ACC112 (cell line): ENCODE measurements around the gene GATA5.

Experiments
- H2AFZ ChIP-seq: fragments of 200-600 bp; sonication (generic); one replicate; pipeline ENCODE4 v1.6.0; 2017; ENCODE audit warnings: antibody characterized with exemption, low read length; ENCODE audit not compliant: unreplicated experiment
- H3K27ac ChIP-seq: fragments of 200-600 bp; sonication (generic); 2 replicates; pipeline ENCODE4 v1.5.1; 2014; ENCODE audit warnings: low read depth, mild to moderate bottlenecking, antibody characterized with exemption, low read length, moderate library complexity
- H3K27me3 ChIP-seq: fragments of 200-600 bp; sonication (generic); 2 replicates; pipeline ENCODE4 v1.6.1; 2014; ENCODE audit warnings: mild to moderate bottlenecking, antibody characterized with exemption, low read length, moderate library complexity, mixed read lengths; ENCODE audit not compliant: insufficient read depth
- H3K36me3 ChIP-seq: fragments of 200-600 bp; sonication (generic); 2 replicates; pipeline ENCODE4 v1.6.1; 2016; ENCODE audit warnings: mild to moderate bottlenecking, antibody characterized with exemption, low read length, moderate library complexity, mixed read lengths; ENCODE audit not compliant: insufficient read depth
- H3K4me1 ChIP-seq: fragments of 200-600 bp; sonication (generic); one replicate; pipeline ENCODE4 v1.6.1; 2016; ENCODE audit warnings: low read length, mixed read lengths; ENCODE audit not compliant: insufficient read depth, unreplicated experiment, control insufficient read depth
- H3K4me3 ChIP-seq: fragments of 200-600 bp; sonication (generic); 2 replicates; pipeline ENCODE4 v1.5.1; 2014; ENCODE audit warnings: mild to moderate bottlenecking, low read depth, low read length
- H3K79me2 ChIP-seq: fragments of 200-600 bp; sonication (generic); one replicate; pipeline ENCODE4 v1.6.0; 2016; ENCODE audit warnings: low read length; ENCODE audit not compliant: control insufficient read depth, unreplicated experiment, insufficient read depth

The GATA5 gene

DNA sequence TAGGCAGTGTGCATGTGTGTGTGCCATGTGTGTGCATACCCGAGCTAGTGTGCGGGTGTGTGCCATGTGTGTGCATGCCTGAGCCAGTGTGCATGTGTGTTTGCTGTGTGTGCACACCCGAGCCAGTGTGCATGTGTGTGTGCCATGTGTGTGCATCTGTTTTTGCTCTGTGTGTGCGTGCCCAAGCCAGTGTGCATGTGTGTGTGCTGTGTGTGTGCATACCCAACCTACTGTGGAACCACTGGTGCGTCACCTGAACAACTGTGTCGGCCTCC, 54.1 kb downstream of the GATA5 start:
- Histone ChIP-seq H3K79me2 (no peaks in the 10 kb centered on the region), H3K4me3 (no peak overlapping the region), H3K36me3 (no peaks in the 10 kb centered on the region), H3K27ac (no peak overlapping the region), H2AFZ (no peak overlapping the region), H3K4me1 (no peaks in the 10 kb centered on the region), H3K27me3 (peaks cover 11% of the 10 kb centered on the region; the same call in 1 of the 2 replicates)

DNA sequence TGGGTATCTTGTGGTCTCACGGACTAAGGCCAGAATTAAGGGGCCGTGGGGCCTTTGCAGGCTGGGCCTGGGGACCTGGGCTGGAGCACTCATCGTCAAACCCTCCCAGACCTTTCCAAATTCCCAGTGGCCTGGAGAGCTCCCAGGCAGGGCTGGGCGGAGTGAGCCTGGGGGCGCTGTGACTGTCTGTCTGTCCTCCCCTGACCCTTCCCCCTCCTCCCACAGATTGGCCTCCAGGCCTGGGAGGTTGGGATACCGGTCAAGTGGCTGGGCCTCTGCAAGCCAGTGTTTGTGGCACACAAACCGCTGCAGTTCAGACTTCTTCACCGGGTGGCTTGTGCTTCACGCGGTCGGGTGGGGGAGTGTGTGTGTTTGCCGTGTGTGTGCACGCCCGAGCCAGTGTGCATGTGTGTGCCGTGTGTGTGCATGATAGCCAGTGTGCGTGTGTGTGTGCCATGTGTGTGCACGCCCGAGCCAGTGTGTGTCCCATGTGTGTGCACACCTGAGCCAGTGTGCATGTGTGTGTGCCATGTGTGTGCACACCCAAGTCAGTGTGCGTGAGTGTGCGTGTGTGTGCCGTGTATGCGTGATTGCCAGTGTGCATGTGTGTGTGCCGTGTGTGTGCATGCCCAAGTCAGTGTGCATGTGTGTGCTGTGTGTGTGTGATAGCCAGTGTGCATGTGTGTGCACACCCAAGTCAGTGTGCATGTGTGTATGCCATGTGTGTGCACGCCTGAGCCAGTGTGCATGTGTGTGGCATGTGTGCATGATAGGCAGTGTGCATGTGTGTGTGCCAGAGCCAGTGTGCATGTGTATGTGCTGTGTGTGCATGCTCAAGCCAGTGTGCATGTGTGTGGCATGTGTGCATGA, 54.7 kb downstream of the GATA5 start:
- Histone ChIP-seq H2AFZ (no peak overlapping the region), H3K27me3 (peaks cover 11% of the 10 kb centered on the region; the same call in 1 of the 2 replicates), H3K27ac (no peak overlapping the region), H3K79me2 (no peaks in the 10 kb centered on the region), H3K4me1 (no peaks in the 10 kb centered on the region), H3K4me3 (no peak overlapping the region), H3K36me3 (no peaks in the 10 kb centered on the region)

DNA sequence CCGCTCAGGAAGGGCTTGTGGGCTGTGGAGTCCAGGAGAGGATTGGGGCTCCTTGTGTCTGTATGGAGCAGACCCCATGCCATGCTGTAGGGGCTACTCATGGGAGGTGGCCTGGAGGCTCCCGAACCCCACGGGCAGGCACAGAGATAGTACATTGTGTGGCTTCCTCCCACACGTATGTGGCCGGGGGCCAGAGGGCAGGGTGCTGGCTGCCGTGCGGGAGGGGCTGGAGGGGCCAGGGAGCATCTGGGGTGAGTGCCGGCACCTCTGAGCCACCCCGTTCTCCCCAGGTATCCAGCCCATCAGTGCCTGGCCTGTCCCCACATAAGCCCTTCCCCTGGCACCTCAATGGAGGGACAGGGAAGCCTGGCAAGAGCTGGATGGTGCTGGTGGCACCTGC, 56.0 kb downstream of the GATA5 start:
- Histone ChIP-seq H3K4me3 (no peak overlapping the region), H3K27me3 (peaks cover 11% of the 10 kb centered on the region; the same call in 1 of the 2 replicates), H3K79me2 (no peaks in the 10 kb centered on the region), H2AFZ (no peak overlapping the region), H3K27ac (no peak overlapping the region), H3K36me3 (no peaks in the 10 kb centered on the region), H3K4me1 (no peaks in the 10 kb centered on the region)

DNA sequence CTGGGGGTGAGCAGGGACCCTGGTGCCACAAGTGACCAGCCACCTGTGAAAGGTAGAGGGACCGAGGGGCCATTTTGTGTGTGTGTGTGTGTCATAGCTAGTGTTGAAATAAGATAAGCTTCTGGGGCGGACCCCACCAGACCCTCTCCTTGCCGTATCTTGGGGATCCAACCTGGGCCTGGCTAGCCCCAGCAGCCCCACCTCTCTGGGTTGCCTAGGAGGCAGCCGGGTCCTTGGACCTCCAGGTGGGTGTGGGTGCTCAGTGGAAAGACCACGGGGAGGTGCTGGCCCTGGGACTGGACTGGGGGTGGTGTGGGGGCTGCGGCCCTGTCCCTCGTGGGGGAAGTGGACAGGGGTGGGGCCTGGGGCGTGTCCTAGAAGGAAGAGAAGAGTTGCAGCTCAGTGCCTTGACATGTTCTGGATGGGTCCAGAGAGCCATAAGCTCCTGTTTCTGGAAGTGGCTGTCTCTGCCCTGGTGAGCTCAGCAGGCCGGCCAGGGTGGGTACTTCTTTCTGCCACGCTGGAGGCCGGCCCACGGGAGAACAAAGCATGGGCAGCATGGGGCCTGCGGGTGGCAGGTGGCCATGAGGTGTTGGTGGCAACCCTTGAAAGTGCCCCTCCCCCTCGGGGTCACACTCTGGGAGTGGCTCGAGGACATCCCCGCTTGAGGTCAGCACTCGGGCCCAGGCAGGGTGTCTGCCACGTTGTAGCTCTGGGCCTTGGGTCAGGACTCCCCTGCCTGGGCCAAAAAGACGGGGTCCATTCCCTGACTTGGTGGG, 56.9 kb downstream of the GATA5 start:
- H3K4me1 ChIP-seq = no peaks in the 10 kb centered on the region
- no peak overlapping the region for H3K27ac ChIP-seq
- 0 out of 2 replicates have a peak, but pooled peaks cover 8% of the 10 kb centered on the region for H3K27me3 ChIP-seq
- H2AFZ ChIP-seq = no peak overlapping the region
- H3K79me2 ChIP-seq = no peaks in the 10 kb centered on the region
- H3K4me3 ChIP-seq = no peak overlapping the region
- no peaks in the 10 kb centered on the region for H3K36me3 ChIP-seq

DNA sequence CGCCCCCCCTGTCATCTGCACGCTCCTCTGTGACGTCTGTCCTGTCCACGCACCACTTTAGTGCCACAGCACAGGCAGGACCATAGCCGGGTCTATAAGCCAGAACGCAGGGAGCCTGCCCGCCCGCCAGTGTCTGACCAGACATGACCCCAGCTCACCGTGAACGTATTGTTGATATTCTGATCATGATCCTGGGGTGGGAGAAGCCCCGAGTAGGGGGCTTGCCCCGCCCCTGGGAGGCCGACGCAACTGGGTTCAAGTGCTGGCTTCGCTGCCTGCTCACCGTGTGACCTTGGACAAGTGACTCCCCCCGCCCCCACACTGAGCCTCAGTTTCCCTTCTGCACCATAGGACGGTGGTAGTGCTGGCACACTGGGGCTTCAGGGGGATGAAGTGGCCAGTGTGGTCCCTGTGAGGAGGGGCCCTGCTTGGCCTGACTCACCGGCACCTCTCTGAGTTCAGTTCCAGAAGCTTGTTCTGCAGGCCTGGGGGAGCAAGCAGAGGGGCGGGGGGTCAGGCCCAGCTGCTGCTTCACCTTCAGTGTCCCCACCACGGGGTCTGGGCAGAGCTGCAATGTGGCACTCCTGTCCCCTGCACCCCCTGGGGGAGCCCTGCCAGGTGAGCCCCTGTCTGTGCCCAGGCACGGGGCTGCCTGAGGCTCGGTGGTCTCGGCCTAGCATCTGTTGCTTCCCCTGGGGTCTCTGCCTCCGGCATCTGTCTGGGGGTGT, 57.6 kb downstream of the GATA5 start:
- no peak overlapping the region for H3K4me3 ChIP-seq
- H2AFZ ChIP-seq = no peak overlapping the region
- H3K79me2 ChIP-seq = no peaks in the 10 kb centered on the region
- 0 out of 2 replicates have a peak, but pooled peaks cover 5% of the 10 kb centered on the region for H3K27me3 ChIP-seq
- no peak overlapping the region for H3K27ac ChIP-seq
- no peaks in the 10 kb centered on the region for H3K4me1 ChIP-seq
- H3K36me3 ChIP-seq = no peaks in the 10 kb centered on the region

DNA sequence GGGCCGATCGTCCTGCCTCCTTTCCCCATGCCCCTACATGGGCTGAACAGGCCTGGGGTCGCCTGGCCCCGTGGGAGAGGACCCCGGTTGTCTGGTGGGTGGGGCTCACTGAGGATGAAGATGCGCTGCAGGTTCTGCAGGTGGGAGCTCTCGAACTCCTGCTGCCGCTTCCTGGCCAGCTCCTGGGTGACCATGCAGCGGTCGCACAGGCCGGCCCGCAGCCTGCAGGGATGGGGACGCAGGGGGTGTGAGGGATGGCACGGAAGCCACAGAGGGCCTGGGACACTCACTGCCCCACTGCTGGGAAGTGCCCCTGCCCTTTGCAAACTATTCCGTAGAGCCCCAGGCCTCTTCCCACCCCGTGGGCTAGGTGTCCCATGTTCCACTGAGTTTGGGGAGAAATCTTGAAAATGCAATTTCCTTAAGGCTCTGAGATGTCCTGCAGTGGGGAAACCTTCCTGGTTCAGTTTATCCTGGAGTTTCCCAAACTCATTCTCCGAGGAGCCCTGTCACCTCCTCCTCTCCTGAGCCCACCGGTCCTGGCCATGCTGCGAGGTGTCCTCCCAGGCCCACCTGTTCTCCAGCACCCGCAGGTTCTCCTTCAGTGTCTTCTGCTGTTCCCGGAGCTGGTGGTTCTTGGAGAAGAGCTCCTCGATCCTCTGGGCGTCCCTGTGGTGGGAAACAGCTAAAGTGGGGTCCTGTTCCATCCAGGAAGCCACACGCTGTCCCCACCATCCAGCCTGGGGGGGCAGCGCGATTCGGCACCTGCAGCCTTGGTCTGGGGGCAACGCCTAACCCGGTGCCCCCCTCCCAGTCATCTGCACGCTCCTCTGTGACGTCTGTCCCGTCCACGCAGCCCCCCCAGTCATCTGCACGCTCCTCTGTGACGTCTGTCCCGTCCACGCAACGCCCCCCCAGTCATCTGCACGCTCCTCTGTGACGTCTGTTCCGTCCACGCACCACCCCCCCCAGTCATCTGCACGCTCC, 58.9 kb downstream of the GATA5 start:
- no peaks in the 10 kb centered on the region for H3K4me1 ChIP-seq
- no peaks in the 10 kb centered on the region for H3K27me3 ChIP-seq

DNA sequence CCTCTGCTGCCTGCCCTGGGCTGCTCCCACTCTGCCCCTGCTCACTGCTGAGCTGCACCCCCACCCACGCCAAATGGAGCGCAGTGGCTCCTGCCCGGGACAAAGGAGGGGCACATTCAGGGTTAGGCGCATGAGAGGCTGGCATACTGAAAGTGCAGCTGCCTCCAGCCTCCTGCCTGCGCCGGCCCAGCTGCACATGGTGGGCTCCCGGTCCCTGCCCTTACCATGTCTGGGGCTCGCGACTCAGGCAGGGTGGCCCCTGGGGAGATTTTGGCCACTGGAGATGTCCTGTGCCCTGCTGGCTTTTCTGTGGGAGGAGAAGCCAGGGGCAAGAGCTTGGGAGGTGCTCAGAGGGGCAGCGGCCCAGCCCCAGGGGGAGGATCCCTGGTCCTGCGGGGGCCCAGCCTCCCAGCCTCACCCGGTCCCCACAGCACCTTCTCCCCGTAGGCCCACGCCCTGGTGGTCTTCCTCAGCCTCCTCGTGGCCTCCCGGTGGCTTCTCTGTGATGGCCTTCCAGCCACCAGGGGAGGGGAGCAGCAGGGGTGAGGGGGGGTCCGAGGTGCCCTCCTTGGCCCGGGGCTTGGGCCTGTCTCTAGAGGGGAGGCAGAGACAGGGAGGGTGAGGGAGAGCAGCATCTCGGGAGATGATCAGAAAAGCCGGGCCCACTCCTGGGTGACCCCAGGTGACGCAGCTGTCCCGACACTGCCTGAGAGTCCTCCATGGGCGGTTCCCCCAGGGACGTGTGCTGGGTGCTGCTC, 60.3 kb downstream of the GATA5 start:
- Histone ChIP-seq H2AFZ (no peak overlapping the region), H3K27me3 (no peaks in the 10 kb centered on the region), H3K36me3 (no peaks in the 10 kb centered on the region), H3K27ac (no peak overlapping the region), H3K4me1 (no peaks in the 10 kb centered on the region), H3K79me2 (no peaks in the 10 kb centered on the region), H3K4me3 (no peak overlapping the region)

More for the DNA sequence above, 58.9 kb downstream of the GATA5 start:
- Histone ChIP-seq H3K4me3 (no peak overlapping the region), H3K27ac (no peak overlapping the region), H2AFZ (no peak overlapping the region), H3K36me3 (no peaks in the 10 kb centered on the region), H3K79me2 (no peaks in the 10 kb centered on the region)

DNA sequence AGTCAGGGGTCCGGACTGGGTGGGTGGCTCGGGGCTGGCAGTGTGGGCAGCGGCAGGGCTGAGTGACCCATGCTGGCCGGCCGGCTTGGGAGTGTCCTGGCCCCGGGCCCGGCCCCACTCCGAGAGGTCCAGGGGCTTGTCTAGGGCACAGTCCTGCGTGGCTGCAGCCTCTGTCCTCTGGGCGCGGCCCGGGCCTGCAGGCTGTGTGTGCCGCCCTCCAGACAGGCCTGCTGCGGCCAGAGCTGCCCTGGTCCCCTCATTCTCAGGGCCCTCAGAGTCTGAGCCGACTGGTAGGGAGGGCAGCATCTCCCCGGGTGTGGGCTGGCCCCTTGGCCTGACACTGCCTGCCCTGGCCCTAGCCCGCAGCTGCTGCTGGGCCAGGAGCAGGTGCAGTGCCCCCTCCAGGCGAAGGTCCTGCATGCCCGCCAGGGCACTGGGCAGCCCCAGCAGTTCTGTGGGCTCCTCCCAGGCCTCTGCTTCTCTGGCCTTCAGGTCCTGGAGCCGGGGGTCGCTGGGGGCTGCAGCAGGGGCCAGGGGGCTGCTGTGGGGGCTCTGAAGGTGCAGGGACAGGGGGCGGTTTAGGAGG, 61.8 kb downstream of the GATA5 start:
- no peaks in the 10 kb centered on the region for H3K36me3 ChIP-seq
- H3K4me3 ChIP-seq = no peak overlapping the region
- no peak overlapping the region for H3K27ac ChIP-seq
- H3K79me2 ChIP-seq = no peaks in the 10 kb centered on the region
- H3K4me1 ChIP-seq = no peaks in the 10 kb centered on the region
- H3K27me3 ChIP-seq = no peaks in the 10 kb centered on the region
- H2AFZ ChIP-seq = no peak overlapping the region
